ENCODE measurements around the gene HABP2.

DNA sequence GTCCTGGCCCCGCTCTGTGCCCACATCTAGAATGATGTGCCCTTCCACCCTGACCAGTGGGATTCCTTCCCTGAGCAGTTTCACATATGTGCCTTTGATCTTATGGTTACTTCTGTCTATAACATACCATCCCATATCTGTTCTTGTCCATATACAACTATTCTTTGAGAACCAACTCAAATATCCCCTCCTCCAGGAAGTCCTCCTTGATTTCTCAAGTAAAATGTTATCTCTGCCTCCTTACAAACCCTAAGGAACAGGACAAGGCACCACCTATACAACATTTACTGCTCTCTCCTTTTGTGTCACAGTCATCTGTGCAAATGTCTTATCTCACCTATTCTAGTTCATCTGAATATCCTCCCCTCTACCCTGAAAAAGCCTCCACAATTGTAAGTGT lies 28.2 kb downstream of the HABP2 start:
- TF ChIP-seq, protein P1, sequence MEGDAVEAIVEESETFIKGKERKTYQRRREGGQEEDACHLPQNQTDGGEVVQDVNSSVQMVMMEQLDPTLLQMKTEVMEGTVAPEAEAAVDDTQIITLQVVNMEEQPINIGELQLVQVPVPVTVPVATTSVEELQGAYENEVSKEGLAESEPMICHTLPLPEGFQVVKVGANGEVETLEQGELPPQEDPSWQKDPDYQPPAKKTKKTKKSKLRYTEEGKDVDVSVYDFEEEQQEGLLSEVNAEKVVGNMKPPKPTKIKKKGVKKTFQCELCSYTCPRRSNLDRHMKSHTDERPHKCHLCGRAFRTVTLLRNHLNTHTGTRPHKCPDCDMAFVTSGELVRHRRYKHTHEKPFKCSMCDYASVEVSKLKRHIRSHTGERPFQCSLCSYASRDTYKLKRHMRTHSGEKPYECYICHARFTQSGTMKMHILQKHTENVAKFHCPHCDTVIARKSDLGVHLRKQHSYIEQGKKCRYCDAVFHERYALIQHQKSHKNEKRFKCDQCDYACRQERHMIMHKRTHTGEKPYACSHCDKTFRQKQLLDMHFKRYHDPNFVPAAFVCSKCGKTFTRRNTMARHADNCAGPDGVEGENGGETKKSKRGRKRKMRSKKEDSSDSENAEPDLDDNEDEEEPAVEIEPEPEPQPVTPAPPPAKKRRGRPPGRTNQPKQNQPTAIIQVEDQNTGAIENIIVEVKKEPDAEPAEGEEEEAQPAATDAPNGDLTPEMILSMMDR (conservative IDR thresholded peaks at IDR 0.05 in 1 of 2, IDR thresholded peaks at IDR 0.05 in 1 of 2; ENCODE audit: extremely low read depth in 1 of 2, insufficient read depth in 1 of 2, low read depth in 1 of 2, low read length in 2 of 2): no peak
- TF ChIP-seq EZH2 (IDR thresholded peaks at IDR 0.05; ENCODE audit: borderline replicate concordance, low read length): no peak
